AG09309 (cell line): ENCODE data around the gene YKT6.
"Not testable (repeated sequence)": the region's sequence is repeated elsewhere in the genome, so short reads cannot be mapped to it uniquely, and the experiment has no call there.

ENCODE experiments used
- DNase-seq: peaks from one replicate; pipeline ENCODE4 v3.0.0-alpha.2; 2010; ENCODE audit warnings: low read depth
- H3K4me3 ChIP-seq: 2 replicates; pipeline ENCODE4 v1.5.1; 2011; ENCODE audit warnings: mild to moderate bottlenecking, low read depth, low read length, moderate library complexity; ENCODE audit not compliant: control insufficient read depth
- CTCF ChIP-seq: IDR thresholded peaks from 2 replicates; pipeline ENCODE4 v1.5.1; 2011; ENCODE audit warnings: mild to moderate bottlenecking, low read depth, low read length, inconsistent platforms; ENCODE audit not compliant: insufficient read depth, control insufficient read depth; ENCODE audit errors: missing control alignments

Gene YKT6

DNA sequence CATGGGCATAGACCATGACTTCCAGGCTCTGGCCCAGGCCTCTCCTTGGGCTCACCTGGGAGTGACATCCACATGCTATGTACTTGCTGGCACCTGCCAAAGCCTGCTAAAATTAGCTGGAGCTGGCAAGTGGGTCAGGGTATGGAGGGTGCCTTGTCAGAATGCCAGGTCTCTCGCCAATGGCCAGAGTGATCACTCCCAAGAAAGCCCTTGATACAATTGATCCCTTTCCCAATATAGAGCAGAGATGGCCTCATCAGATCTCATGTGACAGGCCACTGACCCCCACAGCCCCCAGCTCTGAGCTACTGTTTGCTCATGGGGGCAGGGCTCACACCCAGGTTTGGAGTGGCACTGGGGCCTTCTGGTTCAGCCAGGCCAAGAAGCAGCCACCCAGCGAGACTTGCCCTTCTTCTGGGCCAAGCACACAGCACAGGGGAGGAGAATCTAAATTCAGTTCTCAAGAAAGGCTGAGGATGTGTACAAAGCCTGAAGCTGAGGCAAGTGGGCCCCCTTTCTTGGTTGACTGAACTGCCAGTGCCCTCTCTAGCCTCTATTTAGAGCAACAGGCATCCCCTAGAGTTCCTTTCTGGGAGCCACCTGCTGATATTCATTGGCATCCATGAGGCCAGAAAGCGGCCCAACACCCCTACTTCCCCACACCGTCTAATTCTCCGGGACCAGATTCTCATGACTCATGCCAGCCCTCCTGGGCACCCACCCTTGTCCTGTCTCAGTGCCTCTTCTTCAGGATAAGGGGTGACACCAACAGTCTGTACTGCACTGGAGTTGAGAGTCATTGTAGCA is 40.8 kb upstream of the YKT6 start:
- no peak overlapping the region for H3K4me3 ChIP-seq
- no peak for DNase-seq
- no peak for TF ChIP-seq CTCF

GRCh38 chr7:44161371-44161770 is 39.4 kb upstream of the YKT6 start:
- no peak for DNase-seq
- H3K4me3 ChIP-seq: no peak overlapping the region
- no peak for TF ChIP-seq CTCF

DNA sequence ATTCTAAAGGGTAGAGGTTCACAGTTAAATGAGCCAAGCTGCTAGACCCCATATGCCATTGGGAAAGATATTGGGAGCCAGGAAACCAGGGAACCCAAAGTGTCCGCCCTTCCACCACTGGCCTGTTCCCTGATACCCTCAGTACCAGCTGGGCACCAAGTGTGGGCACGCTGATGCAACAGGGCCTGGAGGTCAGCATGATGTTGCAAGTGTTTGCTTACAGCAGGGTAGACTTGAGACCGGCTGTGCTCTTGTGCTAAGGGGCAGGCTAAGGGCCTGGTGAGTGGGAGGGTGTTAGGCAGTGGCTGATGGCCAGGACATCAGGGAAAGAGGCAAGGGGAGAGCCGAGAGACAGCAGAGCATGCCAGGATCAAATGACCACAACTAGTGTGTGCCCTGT is 38.6 kb upstream of the YKT6 start:
- no peak for DNase-seq
- H3K4me3 ChIP-seq: no peak overlapping the region
- no peak for TF ChIP-seq CTCF

DNA sequence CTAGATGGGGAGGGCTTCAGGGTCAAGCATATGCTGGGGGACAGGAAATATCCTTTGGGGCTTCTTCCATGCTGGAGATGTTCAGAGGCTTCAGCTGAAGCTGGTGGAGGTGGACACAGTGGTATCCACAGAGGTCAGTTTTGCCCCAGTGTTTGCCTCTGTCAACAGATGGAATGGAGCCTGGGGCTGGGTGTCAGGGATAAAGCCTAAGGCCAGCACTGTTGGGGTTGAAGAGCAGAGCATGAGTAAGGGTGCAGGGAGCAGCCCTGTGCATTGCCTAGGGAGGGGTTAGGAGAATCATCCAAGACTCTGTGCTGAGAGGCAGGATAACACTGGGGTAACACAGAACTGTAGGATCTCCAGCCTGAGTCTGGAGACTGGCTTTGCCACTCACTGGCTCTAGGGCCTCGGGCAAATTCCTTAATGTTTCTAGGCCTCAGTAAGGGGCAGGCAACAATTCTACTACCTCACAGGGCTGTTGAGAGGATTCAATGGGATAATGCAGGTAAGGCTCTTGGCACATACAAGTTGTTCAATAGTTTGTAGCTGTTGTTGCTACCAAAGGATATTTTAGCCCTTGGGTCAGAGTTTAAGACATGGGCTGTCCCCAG is 37.9 kb upstream of the YKT6 start:
- H3K4me3 ChIP-seq: no peak overlapping the region
- no peak for TF ChIP-seq CTCF
- no peak for DNase-seq

DNA sequence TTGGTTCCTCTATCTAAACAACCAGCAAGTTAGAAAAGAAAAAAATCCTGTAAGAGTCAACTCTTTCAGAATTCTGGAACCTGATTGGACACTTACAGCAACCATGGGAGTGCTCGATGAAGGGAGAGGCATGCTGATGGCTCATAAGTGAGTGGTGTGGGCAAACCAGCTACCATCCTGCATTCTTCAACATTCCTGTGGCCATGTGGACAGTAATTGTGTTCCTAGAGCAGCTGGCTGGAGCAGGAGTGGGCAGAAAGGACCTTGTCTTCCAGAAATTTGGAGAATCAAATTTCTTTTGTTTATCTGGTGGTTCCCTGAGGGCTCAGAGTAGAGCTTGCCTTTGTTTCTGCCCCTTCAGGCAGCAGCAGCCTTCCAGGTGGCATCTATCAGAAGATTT is 37.2 kb upstream of the YKT6 start:
- TF ChIP-seq CTCF: no peak
- peak; percentile 91 for DNase-seq
- no peak overlapping the region for H3K4me3 ChIP-seq

- DNase-seq: no peak
- H3K4me3 ChIP-seq: no peak overlapping the region
- no peak for TF ChIP-seq CTCF
These were observed 32.9 kb upstream of the YKT6 start for GRCh38 chr7:44167920-44168319.

DNA sequence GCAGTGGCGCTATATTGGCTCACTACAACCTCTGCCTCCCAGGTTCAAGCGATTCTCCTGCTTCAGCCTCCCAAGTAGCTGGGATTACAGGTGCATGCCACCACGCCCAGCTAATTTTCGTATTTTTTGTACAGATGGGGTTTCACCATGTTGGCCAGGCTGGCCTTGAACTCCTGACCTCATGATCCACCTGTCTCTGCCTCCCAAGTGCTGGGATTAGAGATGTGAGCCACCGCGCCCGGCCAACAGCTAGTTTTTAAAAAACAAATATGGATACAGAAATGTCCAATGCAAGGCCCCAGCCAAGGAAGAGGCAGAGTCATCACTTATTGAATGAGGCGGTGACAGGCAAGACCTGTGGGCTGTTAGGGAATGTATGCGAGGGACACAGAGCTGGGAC is 28.9 kb upstream of the YKT6 start:
- not testable (repeated sequence) for DNase-seq, H3K4me3 ChIP-seq
